Choroid plexus epithelial cell (primary cell): ENCODE data around the gene MAML2.

Experiments used
- DNase-seq: peaks from one replicate; pipeline ENCODE4 v3.0.0-alpha.2; 2010; ENCODE audit warnings: low read depth
- H3K4me3 ChIP-seq: 2 replicates; pipeline ENCODE4 v1.5.1; 2011; ENCODE audit warnings: low read depth, mild to moderate bottlenecking, control low read depth, low read length, moderate library complexity
- TF ChIP-seq, protein P1 (sequence below): conservative IDR thresholded peaks from 2 replicates; pipeline ENCODE4 v1.5.1; 2011; ENCODE audit warnings: low read depth, mild to moderate bottlenecking, control low read depth, inconsistent platforms, low read length, moderate library complexity

MAML2 gene

DNA sequence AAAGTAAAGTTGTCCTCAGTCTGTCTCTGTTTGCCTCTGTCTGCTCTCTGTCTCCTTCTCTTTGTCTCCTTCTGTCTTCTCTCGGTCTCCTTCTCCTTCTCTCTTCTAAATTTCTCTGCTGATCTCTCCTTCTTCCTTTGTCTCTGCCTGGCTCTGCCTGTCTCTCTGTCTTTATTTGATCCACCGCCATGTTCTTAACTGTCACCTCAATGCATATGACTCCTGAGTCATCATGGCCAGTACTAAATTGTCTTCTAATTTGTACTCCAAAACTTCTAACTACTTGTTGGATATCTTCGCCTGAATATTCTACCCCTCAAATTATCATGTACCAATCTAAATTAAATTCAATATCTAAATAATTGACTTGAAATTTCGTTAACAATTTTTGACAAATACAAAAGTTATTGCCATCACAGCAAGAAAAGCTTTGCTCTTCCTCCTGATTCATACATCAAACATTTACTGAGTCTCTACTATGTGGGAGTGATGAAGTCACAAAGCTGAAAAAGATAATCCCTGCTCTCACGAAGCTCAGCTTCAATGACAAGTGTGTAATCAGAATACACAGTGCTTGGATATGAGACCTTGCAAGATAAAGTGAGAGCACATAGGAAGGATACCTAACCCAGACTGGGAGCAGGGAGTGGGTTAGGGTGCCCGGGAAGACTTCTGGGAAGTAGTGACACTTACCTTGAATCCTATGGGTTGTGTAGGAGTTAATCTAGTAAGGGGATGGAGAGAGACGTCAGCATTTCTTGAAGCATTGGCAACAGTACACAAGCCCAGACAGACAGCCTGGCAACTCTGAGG lies 193.0 kb downstream of the MAML2 start:
- peak; percentile 65 for DNase-seq
- TF ChIP-seq, protein P1, sequence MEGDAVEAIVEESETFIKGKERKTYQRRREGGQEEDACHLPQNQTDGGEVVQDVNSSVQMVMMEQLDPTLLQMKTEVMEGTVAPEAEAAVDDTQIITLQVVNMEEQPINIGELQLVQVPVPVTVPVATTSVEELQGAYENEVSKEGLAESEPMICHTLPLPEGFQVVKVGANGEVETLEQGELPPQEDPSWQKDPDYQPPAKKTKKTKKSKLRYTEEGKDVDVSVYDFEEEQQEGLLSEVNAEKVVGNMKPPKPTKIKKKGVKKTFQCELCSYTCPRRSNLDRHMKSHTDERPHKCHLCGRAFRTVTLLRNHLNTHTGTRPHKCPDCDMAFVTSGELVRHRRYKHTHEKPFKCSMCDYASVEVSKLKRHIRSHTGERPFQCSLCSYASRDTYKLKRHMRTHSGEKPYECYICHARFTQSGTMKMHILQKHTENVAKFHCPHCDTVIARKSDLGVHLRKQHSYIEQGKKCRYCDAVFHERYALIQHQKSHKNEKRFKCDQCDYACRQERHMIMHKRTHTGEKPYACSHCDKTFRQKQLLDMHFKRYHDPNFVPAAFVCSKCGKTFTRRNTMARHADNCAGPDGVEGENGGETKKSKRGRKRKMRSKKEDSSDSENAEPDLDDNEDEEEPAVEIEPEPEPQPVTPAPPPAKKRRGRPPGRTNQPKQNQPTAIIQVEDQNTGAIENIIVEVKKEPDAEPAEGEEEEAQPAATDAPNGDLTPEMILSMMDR = no peak

DNA sequence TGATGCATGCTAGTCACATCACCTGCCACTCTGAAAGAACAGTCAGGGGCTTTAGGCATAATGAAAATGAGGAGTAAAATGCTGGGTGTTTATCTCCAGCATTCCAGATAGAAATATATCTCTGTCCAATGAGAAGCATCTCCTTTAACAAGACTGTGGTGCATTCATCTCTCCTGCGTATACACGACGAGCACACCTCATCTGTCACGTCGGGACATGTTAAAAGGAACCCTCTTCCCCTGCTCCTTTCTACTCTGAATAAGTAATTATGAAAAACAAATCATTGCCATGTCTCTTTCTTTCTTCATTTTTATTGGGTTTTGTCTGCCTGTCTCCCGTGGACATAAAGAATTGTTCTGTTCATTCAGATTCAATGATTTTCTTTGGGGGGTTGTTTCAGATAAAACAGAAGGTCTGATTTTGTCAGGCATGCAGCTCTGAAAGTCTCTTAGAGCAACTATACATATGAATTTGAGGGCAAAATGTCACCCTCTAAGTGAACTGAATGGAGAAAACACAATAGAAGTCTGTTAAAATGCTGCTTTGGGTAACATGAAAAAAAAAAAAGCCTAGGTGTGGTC lies 195.0 kb downstream of the MAML2 start:
- DNase-seq = no peak
- no peak overlapping the region for H3K4me3 ChIP-seq
- TF ChIP-seq, protein P1 = no peak

More for the DNA sequence above, 193.0 kb downstream of the MAML2 start:
- no peak overlapping the region for H3K4me3 ChIP-seq

DNA sequence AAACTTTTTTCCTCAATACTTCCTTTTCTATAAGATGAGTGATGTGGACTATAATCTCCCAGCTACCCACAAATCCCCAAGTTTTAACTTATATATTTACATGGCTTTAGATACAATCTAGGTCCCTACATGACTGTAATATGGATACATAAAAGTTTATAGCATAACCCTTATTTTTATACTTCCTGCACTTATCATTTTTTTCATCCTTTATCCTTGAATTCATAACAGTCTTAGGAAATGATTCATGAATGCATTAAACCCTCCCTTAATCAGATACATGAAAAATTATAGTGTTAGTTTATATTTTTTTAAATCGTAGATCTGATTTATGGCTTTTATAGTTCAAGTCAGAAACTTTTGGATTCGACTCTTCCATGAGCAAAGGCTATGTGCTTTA lies 195.8 kb downstream of the MAML2 start:
- no peak overlapping the region for H3K4me3 ChIP-seq
- TF ChIP-seq, protein P1 = no peak
- DNase-seq = no peak

DNA sequence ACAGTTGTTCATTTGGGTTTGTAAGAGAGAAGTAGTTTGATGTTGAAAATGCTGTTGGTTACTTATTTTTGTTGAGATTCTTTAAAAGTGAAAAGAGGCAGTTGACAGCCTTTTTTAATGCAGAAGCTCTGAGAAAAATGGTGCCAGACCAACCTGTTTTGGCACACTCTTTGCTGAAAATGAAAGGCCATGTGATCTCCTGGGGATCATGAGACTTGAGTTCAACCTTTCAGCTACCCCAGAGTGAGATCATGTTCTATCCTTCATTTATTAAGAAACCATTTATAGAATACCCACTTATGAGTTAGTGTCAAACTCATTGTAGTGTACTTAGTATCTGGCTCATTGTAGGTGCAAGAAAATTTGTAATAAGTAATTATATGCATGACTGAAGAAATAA lies 196.2 kb downstream of the MAML2 start:
- H3K4me3 ChIP-seq = no peak overlapping the region
- TF ChIP-seq, protein P1 = no peak
- DNase-seq = no peak

- TF ChIP-seq, protein P1 = no peak
- DNase-seq = peak; percentile 79
- no peak overlapping the region for H3K4me3 ChIP-seq
These were observed 197.8 kb downstream of the MAML2 start for GRCh38 chr11:96145163-96145585.

GRCh38 chr11:96144553-96144952 lies 198.4 kb downstream of the MAML2 start:
- H3K4me3 ChIP-seq = no peak overlapping the region
- TF ChIP-seq, protein P1 = no peak
- DNase-seq = no peak

DNA sequence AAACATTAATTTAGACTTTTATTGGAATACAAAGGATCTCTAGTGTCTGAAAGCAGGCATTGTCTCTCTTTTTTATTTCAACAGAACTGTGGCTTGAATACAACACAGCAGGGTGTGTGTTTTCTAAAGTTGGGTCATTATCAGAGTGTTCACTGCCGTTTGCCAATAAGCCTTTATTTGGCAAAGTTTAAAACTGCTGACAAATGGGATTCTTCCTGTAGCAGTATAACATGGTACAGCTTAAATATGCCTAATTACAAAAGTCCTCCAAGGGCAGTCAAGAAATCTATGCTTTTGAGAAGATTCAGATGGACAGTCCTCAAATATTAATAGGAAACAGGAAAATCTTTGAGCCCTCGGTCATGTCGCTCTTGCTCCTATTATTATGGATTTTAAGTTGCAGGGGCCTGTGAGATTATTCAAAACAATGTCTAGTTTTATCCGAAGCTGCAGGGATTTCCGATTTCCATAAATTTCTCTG lies 199.9 kb downstream of the MAML2 start:
- peak; percentile 78 for DNase-seq
- no peak overlapping the region for H3K4me3 ChIP-seq
- TF ChIP-seq, protein P1 = no peak
